NCI-H2029 (cell line): ENCODE results near the gene CHSY1.

ENCODE experiments used
- DNase-seq: peaks from one replicate; lab custom pipeline; 2025; lab: John Stamatoyannopoulos, UW

Gene CHSY1

GRCh38 chr15:101188637-101189408 is 63.0 kb downstream of the CHSY1 start:
- DNase-seq: no peak

DNA sequence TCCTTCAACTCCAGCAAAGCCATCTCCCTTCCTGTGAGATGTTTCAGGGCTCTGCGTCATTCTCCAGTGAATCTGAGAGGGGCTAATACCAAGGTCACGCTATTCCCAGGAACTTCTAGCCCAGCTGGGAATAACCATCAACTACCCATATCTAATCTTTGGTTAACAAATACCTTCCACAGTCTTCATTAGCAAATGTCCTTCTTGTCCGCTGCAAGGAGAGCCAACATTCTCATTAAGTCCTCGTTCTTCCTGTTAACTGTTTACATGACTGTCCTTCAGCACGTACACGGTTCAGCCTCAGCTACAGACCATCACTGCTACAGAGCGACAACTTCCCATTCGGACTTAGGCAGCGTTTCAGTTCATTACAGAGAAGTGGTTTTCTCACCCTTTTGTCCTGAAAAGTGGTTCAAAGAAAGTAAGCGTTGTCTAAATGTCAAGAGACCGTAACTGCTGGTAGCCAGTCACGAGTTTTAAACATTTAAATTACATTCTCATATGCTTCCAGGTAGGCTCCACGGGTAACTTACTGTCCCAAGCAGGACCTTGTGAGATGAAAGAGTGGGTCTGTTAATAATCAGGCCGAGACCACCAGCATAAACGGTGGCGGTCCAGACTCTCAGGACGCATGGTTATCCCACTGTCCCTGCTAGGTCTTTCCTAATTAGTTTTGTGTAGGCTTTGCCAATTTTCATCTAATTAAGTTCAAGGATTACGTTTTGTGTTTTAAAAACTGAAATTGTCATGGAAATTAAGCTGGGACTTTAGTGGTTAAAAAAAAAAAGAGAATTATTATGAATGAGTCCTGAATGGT is 63.8 kb downstream of the CHSY1 start:
- DNase-seq: no peak

- DNase-seq: no peak
These were observed 66.1 kb downstream of the CHSY1 start for GRCh38 chr15:101185770-101186169.

DNA sequence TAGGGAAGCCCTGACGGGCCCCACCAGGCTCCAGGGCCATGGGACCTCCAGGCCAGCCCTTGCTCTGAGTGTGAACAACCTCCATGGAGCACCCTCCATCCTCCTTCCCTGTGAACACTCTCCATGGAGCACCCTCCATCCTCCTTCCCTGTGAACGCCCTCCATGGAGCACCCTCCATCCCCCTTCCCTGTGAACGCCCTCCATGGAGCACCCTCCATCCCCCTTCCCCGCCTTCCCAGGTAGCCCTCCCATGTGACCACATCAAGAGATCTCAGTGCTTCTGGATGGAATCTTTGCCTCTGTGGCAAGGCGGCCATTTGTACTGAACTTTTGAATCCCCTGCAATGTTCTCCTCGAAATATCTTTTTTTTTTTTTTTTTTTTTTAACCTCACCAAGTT is 66.5 kb downstream of the CHSY1 start:
- no peak for DNase-seq

DNA sequence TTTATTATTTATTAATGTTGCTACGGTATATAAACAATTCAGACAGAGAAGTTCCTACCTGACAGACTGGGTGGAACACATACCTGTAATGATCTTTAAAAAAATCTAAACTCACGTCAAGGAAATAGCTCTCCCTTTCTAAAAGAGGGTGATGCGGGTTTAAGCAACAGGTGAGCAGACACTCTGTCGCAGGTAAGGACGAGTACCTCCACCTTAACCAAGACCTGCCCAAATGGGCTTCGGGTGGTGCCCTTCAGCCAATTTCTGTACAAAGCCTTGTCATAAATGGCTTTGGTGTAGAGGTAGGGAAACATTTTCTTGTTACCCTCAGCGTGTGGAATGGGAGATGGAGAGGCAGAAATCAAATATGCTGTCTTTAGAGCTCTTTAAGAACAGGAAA is 67.0 kb downstream of the CHSY1 start:
- no peak for DNase-seq

DNA sequence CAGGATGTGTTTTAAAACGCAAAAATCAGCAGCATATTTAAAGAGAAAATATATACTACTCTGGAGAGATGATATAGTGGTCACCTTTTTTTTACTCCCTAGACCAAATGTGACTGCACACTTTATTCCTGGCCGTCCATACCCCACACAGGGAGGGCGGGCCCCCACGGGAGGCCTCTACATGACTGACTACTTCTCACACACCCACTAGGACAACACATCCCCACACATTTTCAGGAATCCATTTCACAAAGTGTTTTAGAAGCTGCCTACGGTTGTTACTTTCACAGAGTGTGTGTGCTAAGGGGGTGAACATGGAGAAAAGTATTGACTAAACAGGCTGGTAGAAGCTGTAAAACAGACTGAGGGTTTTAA is 67.9 kb downstream of the CHSY1 start:
- no peak for DNase-seq

DNA sequence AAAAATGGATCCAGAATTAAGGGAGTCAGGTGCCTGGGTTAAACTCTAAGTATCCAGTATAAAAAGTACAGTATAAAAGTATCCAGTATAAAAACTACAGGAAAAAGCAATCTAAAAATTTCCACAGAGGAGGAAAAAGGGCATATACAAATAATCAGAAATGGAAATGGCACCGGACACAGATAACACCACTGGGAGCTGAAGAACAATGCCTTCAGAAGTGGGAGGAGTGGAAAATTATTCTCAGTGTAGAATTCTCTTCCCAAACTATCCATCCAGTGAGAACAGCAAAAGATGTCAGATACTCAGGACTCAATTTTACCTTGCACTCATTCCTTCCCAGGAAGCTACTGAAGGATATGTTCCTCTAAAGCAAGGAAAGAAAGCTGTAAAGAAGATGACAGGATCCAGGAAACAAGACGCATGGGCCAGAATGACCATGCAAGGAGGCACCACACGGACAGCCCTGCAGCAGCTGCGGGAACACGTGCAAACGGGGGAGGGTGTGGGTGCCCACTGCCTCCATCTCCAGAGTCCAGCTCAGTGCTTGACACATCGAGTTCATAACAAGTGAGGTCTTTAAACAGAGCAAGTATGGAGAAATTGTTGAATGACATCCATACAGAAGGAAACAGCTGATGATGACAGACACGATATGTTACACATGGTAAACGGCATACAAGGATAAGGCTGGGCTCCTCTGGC is 68.5 kb downstream of the CHSY1 start:
- no peak for DNase-seq

GRCh38 chr15:101182215-101182614 is 69.6 kb downstream of the CHSY1 start:
- DNase-seq: no peak

DNA sequence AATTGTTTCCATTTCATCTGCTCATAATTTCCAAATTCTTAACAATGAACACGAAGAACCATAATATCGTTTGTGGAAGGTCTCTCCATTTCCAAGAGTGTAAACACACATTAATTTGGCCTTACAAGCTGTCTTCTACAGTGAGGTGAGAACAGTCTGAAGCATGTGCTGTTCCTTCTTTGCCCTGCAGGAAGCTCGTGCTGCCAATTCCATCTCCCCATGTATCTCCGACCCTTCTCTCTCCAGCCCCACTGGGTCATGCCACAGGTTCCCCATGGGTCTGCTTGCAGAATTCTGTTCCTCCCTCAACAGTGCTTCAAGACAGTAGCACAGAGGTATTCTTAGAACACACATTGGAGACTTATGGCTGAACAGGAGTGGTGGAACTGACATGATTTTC is 70.5 kb downstream of the CHSY1 start:
- DNase-seq: no peak

DNA sequence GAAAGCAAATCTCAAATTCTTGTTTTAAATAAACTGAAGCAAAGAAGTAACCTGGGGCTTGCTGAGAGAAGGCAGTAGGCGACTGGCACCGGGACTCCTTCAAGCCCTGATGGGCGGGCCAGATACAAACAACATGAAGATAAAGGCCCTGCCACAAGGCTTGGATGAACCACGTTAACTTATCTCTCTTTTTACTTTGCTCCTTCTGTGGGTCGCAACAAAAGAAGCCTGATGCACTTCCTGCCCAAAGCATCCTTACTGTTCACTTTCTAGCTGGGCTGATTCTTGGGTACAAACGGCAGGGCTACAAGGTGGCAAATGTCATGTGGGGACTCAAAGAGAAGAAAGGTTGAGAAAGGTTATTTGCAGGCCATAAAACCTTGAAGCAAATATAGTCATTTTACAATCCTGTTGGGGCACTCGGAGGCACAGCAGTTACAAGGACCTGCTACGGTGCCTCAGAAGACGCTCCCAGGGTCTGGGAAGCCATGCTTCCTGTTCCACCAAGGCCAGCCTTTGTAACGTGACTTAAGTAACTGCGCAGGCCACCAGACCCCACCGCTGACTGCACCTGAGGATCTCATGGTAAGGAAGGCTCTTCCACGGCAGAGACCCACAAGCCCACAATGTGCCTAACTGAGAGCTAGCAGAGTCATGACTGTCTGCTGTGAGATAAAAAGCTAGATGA is 71.1 kb downstream of the CHSY1 start:
- DNase-seq: no peak

- DNase-seq: no peak
These were observed 72.3 kb downstream of the CHSY1 start for GRCh38 chr15:101179341-101180153.

DNA sequence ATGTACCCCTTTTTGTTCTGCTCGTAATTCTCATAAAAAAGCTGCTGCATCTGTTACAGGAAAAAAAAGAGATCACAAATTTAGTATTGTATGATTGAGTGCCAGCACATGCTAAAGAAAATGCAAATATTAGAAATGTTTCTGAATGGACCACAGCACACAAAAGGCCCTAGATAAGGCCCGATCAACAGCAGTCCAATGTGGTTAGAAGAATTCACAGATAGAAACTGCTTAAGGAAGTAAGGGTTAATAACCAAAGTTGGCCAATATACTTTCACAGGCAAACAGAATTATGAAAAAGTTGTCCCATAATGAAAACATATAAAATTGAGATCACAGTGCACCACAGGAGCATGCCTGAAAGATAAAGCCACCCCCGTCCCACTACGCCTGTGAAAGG is 72.9 kb downstream of the CHSY1 start:
- DNase-seq: no peak

- no peak for DNase-seq
These were observed 73.4 kb downstream of the CHSY1 start for GRCh38 chr15:101178479-101178878.

DNA sequence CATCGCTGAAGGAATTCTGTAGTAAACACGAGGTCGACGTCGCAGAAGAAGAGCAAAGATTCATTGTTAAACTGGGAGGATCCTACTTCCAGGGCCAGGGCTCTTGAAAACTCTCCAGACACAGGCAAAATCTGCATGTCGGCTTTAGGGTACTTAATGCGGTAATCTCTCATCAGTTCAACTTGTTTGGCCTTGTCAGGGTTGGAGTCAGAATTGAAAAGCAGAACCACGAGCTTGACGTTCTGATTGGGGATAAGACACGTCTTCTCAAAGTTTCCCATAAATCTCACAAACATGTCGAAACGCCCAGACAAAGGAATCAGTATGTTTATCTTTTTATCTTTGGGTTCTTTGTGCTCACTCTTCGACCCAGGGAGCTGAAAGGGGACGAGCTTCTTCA is 74.0 kb downstream of the CHSY1 start:
- DNase-seq: no peak

GRCh38 chr15:101176625-101177024 is 75.2 kb downstream of the CHSY1 start:
- DNase-seq: no peak

DNA sequence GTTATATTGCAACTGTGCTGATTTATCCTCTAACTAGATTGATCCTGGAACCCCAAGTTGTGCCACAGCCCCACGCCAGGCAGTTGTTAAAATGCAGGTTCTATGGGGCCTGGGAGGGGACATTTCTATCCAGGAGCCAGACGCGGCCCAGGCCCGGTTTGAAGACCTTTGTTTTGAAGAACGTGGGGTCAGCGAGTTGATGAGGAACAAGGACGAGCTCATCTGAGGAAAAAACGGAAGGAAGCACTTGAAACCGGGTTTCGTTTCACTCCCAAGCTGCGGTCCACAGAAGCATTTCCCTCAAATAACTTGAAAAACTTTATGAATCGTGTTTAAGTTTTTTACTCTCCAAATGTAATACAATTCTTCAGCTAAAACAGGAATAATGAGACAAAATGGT is 76.4 kb downstream of the CHSY1 start:
- no peak for DNase-seq

- no peak for DNase-seq
These were observed 77.5 kb downstream of the CHSY1 start for GRCh38 chr15:101174152-101174920.

DNA sequence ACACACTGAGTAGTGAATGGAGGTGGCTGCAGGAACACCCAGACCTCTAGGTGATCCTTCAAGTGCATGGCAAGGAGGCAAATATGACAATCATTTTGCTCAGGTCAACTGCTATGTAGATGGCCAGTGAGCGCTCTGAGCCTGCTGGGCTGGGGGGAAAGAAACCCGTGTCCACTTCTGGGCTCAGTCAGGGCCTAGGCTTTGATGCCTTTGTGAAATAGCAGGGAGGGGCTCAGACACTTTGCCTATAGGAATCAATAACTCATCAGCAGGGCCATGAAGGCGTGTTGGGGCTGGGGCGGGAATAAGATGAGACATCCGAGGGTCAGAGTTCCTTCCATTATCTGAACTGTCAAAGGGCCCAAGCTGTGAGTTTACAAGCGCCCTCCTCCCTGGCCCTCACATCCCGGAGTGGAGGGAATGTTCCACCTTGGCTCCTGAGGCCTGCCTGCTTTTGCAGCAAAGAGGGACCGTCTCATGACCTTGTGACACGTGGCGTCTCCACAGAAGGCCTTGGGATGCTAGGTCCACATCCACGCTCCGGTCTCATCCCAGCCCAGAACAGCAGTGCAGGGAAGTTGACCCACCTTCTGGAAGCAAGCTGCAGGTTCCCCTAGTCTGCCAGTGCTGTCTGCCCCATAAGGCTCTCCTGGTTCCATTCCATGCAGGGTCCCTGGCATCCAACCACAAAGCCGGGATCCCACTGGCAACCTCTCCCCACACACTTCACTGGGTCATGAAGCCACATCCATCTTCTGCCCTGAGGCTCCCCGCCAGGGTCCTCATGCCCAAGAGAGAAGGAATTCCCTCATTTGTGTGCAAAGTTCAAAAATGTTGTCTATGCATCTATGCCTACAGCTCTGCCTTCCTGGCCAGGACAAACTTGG is 78.4 kb downstream of the CHSY1 start:
- DNase-seq: no peak

DNA sequence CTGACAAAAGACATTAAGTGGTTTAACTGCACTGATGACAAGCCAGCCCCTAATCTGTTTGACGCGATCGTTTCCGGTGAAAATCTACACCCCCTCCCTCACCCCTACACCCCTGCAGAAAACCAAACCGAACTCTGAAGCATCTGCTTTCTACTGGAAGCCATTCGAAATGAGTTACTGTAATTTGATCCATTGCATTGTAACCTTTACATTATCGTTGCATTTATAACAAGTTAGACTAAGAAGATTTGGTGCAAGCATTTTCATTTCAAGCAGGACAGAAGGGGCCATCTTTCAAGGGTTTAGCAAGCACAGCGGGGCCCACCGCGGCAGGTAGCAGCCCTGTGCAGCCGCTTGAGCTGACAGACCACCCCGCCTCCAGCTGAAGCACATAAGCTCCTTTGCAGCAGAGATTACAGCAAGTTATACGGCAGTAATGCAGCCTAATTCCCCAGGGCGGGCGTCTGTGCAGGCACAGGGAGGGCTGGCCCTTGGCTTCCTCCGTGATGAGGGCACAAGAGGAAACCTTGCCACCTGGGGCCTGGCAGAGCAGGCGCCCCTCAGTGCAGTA is 79.3 kb downstream of the CHSY1 start:
- no peak for DNase-seq
